Measurements from ENCODE around the gene SPTBN4. TPM values are rescaled to one million over a fixed set of nuclear protein-coding genes. Genes with fewer than 3 reads are reported as not detected.

Gene SPTBN4
- total RNA-seq, 5 donors from 2014 or later (not counting 1 experiment from before 2014, with no cell fraction given) = 0.37 to 1.2 (median 0.66) TPM

DNA sequence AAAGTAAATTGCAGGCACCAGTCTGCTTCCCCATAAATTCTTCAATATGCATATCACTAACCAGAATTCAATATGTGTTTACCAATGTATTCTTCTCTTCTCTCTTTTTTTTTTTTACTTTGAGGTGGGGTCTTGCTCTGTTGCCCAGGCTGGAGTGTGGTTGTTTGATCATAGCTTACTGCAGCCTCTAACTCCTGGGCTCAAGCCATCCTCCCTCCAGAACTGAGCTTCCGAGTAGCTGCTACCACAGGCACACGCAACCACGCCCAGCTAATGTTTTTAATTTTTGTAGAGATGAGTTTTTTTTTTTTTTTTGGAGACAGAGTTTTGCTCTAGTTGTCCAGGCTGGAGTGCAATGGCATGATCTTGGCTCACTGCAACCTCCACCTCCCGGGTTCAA lies 151.2 kb downstream of the SPTBN4 start:
- Mint-ChIP-seq H3K36me3 (peaks cover 19% of the 10 kb centered on the region), H3K4me3 (no peak overlapping the region), H3K4me1 (peaks cover 18 to 37% (median 24%) of the 10 kb centered on the region in 3 donors), H3K9me3 (no peaks in the 10 kb centered on the region), H3K27me3 (no peaks in the 10 kb centered on the region), H3K27ac (no peak overlapping the region)
- Histone ChIP-seq H3K4me1 (ENCODE audit: control insufficient read depth in 1 of 2, extremely low read depth in 1 of 2, insufficient read depth in 2 of 2, low read length in 2 of 2) (peaks cover 4 to 26% of the 10 kb centered on the region in 2 experiments), H3K4me3 (ENCODE audit: control insufficient read depth in 1 of 2, extremely low read depth in 1 of 2, low read length in 1 of 2) (no peak overlapping the region), H3K9me3 (no peaks in the 10 kb centered on the region), H3K27me3 (replicated peaks in 1 of 2; ENCODE audit: control insufficient read depth in 2 of 2, extremely low read depth in 1 of 2, insufficient read depth in 2 of 2, low read length in 1 of 2) (no peaks in the 10 kb centered on the region), H3K27ac (ENCODE audit: low read length) (no peak overlapping the region), H3K36me3 (ENCODE audit: control insufficient read depth in 2 of 2, extremely low read depth in 1 of 2, insufficient read depth in 1 of 2, low read length in 1 of 2) (peaks cover 5 to 29% of the 10 kb centered on the region in 2 donors)
- CTCF ChIA-PET = interaction anchor here (0.7 to 1.0 kb wide), 3 partner anchors 17 to 613 kb away, joined by 3 to 4 read pairs (median 4); no protein-coding TSS in a partner anchor
- DNase-seq (no peak), ATAC-seq (replicated peaks in 1 of 4) (no peak)
- POLR2A ChIA-PET = interaction anchor here in 1 of 2 donors (0.7 kb wide), 1 partner anchor 456 kb away, joined by 4 read pairs; no protein-coding TSS in a partner anchor
- WGBS (ENCODE audit: insufficient coverage) = no CpG with 5 or more reads among the region's 4 CpGs

DNA sequence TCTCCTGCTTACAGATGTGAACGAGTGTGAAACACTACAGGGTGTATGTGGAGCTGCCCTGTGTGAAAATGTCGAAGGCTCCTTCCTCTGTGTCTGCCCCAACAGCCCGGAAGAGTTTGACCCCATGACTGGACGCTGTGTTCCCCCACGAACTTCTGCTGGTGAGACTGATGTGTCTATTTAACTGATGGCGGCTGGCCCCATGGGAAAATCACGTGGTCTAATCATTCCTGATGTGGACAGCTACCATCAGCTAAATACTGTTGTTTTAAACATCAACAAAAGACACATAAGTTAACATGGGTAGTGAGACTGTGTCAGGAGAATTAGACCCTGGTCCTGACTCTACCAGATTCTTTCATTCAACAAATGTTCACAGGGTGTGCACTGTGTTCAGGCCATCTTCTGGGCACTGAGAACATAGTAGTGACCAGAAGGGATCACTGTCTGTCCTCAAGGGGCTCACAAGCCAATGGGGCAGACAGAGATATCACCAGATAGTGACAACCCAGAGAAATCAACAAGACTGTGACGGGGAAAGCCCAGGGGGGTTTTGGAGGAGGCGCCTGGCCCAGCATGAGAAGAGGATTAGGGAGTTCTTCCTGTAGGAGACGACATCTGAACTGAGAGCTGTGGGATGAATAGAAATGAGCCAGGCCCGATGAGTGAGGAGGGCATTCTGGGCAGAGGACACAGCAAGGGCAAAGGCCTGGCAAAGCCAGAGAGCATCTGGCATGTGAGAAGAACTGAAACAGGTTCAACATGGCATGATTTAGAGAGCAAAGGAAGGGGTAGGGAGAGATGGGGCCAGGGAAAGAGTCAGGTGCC lies 152.7 kb downstream of the SPTBN4 start:
- Mint-ChIP-seq H3K4me3 (no peak overlapping the region), H3K9me3 (no peaks in the 10 kb centered on the region), H3K27me3 (no peaks in the 10 kb centered on the region), H3K4me1 (peaks cover 11 to 21% (median 13%) of the 10 kb centered on the region in 3 donors), H3K27ac (no peak overlapping the region), H3K36me3 (peaks cover 26% of the 10 kb centered on the region)
- no peak overlapping the region for H3K27ac ChIP-seq (ENCODE audit: low read length)
- DNase-seq (no peak), ATAC-seq (replicated peaks in 1 of 4) (no peak)
- no peak overlapping the region for H3K4me3 ChIP-seq (ENCODE audit: control insufficient read depth in 1 of 2, extremely low read depth in 1 of 2, low read length in 1 of 2)
- ChIA-PET POLR2A (no interaction called here), CTCF (interaction anchor here (0.7 to 1.3 kb wide), 3 partner anchors 11 to 16 kb away, joined by 3 to 4 read pairs (median 4); no protein-coding TSS in a partner anchor)
- no peaks in the 10 kb centered on the region for H3K9me3 ChIP-seq
- WGBS (ENCODE audit: insufficient coverage) = 62% methylated on average over 6 of the region's 11 CpGs
- H3K27me3 ChIP-seq (replicated peaks in 1 of 2; ENCODE audit: control insufficient read depth in 2 of 2, extremely low read depth in 1 of 2, insufficient read depth in 2 of 2, low read length in 1 of 2) = no peaks in the 10 kb centered on the region
- peaks cover 10 to 35% of the 10 kb centered on the region in 2 donors for H3K36me3 ChIP-seq (ENCODE audit: control insufficient read depth in 2 of 2, extremely low read depth in 1 of 2, insufficient read depth in 1 of 2, low read length in 1 of 2)
- peaks cover 3 to 10% of the 10 kb centered on the region in 2 experiments for H3K4me1 ChIP-seq (ENCODE audit: control insufficient read depth in 1 of 2, extremely low read depth in 1 of 2, insufficient read depth in 2 of 2, low read length in 2 of 2)

DNA sequence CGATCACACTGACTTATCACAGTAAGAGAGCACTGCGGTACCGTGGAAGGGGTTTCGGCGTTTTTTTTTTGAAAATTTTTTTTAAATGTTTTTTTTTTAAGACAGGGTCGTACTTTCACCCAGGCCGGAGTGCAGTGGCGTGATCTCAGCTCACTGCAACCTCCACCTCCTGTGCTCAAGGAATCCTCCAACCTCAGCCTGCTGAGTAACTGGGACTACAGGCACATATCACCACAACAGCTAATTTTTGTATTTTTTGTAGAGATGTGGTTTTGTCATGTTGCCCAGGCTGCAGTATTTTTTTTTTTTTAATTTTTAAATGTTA lies 153.3 kb downstream of the SPTBN4 start:
- no peak overlapping the region for H3K27ac ChIP-seq (ENCODE audit: low read length)
- H3K27ac Mint-ChIP-seq = no peak overlapping the region
- no peak overlapping the region for H3K4me3 Mint-ChIP-seq
- WGBS (ENCODE audit: insufficient coverage) = 67% methylated on average over 1 of the region's 8 CpGs
- peaks cover 6 to 15% (median 7%) of the 10 kb centered on the region in 3 donors for H3K4me1 Mint-ChIP-seq
- POLR2A ChIA-PET = no interaction called here
- H3K36me3 Mint-ChIP-seq = peaks cover 30% of the 10 kb centered on the region
- DNase-seq (no peak), ATAC-seq (replicated peaks in 1 of 4) (no peak)
- no peak overlapping the region for H3K4me3 ChIP-seq (ENCODE audit: control insufficient read depth in 1 of 2, extremely low read depth in 1 of 2, low read length in 1 of 2)
- CTCF ChIA-PET = interaction anchor here (0.7 to 1.3 kb wide), 5 partner anchors 10 to 44 kb away, joined by 3 to 6 read pairs (median 4); no protein-coding TSS in a partner anchor
- no peaks in the 10 kb centered on the region for H3K27me3 Mint-ChIP-seq
- H3K36me3 ChIP-seq (ENCODE audit: control insufficient read depth in 2 of 2, extremely low read depth in 1 of 2, insufficient read depth in 1 of 2, low read length in 1 of 2) = peaks cover 10 to 40% of the 10 kb centered on the region in 2 donors
- H3K4me1 ChIP-seq (ENCODE audit: control insufficient read depth in 1 of 2, extremely low read depth in 1 of 2, insufficient read depth in 2 of 2, low read length in 2 of 2) = peaks cover 0 to 4% of the 10 kb centered on the region in 2 experiments
- no peaks in the 10 kb centered on the region for H3K9me3 Mint-ChIP-seq
- no peaks in the 10 kb centered on the region for H3K27me3 ChIP-seq (replicated peaks in 1 of 2; ENCODE audit: control insufficient read depth in 2 of 2, extremely low read depth in 1 of 2, insufficient read depth in 2 of 2, low read length in 1 of 2)
- H3K9me3 ChIP-seq = no peaks in the 10 kb centered on the region

DNA sequence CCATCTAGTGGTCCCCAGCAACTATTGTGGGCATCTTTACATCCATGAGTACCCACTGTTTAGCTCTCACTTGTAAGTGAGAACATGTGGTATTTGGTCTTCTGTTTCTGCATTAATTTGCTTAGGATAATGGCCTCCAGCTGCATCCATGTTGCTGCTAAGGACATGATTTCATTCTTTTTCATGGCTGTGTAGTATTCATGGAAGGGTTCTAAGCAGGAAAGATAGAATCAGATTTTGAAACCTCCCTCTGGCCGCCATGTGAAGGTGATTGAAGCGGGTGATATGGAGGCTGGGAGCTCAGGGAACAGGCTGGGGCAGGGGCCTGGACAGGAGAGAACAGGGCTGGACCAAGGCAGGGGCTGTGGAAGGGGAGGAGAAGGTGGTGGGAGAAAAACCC lies 154.5 kb downstream of the SPTBN4 start:
- no peaks in the 10 kb centered on the region for H3K9me3 Mint-ChIP-seq
- peaks cover 0 to 6% (median 3%) of the 10 kb centered on the region in 3 donors for H3K4me1 Mint-ChIP-seq
- no peak overlapping the region for H3K27ac ChIP-seq (ENCODE audit: low read length)
- CTCF ChIA-PET = interaction anchor here in 1 of 2 donors (1.3 kb wide), 1 partner anchor 17 kb away, joined by 4 read pairs; no protein-coding TSS in a partner anchor
- no peaks in the 10 kb centered on the region for H3K27me3 ChIP-seq (replicated peaks in 1 of 2; ENCODE audit: control insufficient read depth in 2 of 2, extremely low read depth in 1 of 2, insufficient read depth in 2 of 2, low read length in 1 of 2)
- H3K4me3 Mint-ChIP-seq = no peak overlapping the region
- ATAC-seq (replicated peaks in 1 of 4) (no peak), DNase-seq (no peak)
- H3K36me3 ChIP-seq (ENCODE audit: control insufficient read depth in 2 of 2, extremely low read depth in 1 of 2, insufficient read depth in 1 of 2, low read length in 1 of 2) = peaks cover 10 to 47% of the 10 kb centered on the region in 2 donors
- WGBS (ENCODE audit: insufficient coverage) = 69% methylated on average over 2 of the region's 2 CpGs
- no peaks in the 10 kb centered on the region for H3K9me3 ChIP-seq
- peaks cover 38% of the 10 kb centered on the region for H3K36me3 Mint-ChIP-seq
- POLR2A ChIA-PET = interaction anchor here in 1 of 2 donors (0.6 kb wide), 1 partner anchor 13 kb away, joined by 3 read pairs; no protein-coding TSS in a partner anchor
- H3K4me1 ChIP-seq (ENCODE audit: control insufficient read depth in 1 of 2, extremely low read depth in 1 of 2, insufficient read depth in 2 of 2, low read length in 2 of 2) = no peaks in the 10 kb centered on the region
- H3K4me3 ChIP-seq (ENCODE audit: control insufficient read depth in 1 of 2, extremely low read depth in 1 of 2, low read length in 1 of 2) = no peak overlapping the region
- no peaks in the 10 kb centered on the region for H3K27me3 Mint-ChIP-seq
- H3K27ac Mint-ChIP-seq = no peak overlapping the region

DNA sequence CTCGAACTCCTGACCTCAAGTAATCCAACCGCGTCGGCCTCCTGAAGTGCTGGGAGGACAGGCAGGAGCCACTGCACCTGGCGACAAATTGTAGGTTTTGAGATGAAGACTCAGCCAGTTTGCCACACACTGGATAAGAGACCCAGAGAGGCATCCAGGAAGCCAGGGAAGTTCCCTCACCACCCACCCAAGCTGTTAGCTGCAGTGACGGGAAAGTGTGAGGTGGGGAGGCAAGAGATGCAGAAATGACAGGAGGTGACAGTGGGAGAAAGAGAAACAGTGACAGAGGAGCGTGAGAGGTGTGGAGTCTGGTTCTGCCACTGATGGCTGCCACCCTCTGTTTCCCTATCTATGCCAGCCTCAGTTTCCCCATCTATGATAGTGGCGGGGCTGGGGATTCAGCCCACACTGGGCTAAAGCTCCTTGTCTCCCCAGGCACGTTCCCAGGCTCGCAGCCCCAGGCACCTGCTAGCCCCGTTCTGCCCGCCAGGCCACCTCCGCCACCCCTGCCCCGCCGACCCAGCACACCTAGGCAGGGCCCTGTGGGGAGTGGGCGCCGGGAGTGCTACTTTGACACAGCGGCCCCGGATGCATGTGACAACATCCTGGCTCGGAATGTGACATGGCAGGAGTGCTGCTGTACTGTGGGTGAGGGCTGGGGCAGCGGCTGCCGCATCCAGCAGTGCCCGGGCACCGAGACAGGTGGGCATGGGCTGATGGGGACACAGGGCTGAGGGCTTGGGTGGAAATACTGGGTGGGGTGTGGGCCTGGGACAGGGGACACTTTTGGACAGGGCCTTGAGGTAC lies 155.4 kb downstream of the SPTBN4 start:
- Histone ChIP-seq H3K4me3 (ENCODE audit: control insufficient read depth in 1 of 2, extremely low read depth in 1 of 2, low read length in 1 of 2) (no peak overlapping the region), H3K27ac (ENCODE audit: low read length) (no peak overlapping the region), H3K36me3 (ENCODE audit: control insufficient read depth in 2 of 2, extremely low read depth in 1 of 2, insufficient read depth in 1 of 2, low read length in 1 of 2) (peaks cover 10 to 53% of the 10 kb centered on the region in 2 donors), H3K4me1 (ENCODE audit: control insufficient read depth in 1 of 2, extremely low read depth in 1 of 2, insufficient read depth in 2 of 2, low read length in 2 of 2) (no peaks in the 10 kb centered on the region), H3K9me3 (no peaks in the 10 kb centered on the region), H3K27me3 (replicated peaks in 1 of 2; ENCODE audit: control insufficient read depth in 2 of 2, extremely low read depth in 1 of 2, insufficient read depth in 2 of 2, low read length in 1 of 2) (no peaks in the 10 kb centered on the region)
- Mint-ChIP-seq H3K4me1 (peaks cover 0 to 6% (median 1%) of the 10 kb centered on the region in 3 donors), H3K27me3 (no peaks in the 10 kb centered on the region), H3K36me3 (peaks cover 38% of the 10 kb centered on the region), H3K9me3 (no peaks in the 10 kb centered on the region), H3K27ac (no peak overlapping the region), H3K4me3 (no peak overlapping the region)
- ATAC-seq (replicated peaks in 1 of 4) (no peak), DNase-seq (no peak)
- ChIA-PET POLR2A (no interaction called here), CTCF (no interaction called here)
- 91% methylated on average over 21 of the region's 24 CpGs for WGBS (ENCODE audit: insufficient coverage)

DNA sequence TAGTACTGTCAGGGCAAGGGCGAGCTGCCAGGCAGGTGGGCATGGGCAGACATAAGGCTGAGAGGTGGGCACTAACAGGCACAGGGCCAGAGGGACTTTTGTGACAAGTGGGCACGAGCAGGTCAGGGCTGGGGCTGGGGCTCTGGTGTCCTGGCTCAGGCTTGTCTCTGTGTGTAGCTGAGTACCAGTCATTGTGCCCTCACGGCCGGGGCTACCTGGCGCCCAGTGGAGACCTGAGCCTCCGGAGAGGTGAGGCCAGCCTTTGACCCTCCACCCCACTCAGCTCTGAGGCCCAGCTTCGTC lies 155.9 kb downstream of the SPTBN4 start:
- no peaks in the 10 kb centered on the region for H3K27me3 ChIP-seq (replicated peaks in 1 of 2; ENCODE audit: control insufficient read depth in 2 of 2, extremely low read depth in 1 of 2, insufficient read depth in 2 of 2, low read length in 1 of 2)
- CTCF ChIA-PET = no interaction called here
- H3K9me3 Mint-ChIP-seq = no peaks in the 10 kb centered on the region
- no peaks in the 10 kb centered on the region for H3K9me3 ChIP-seq
- peaks cover 10 to 53% of the 10 kb centered on the region in 2 donors for H3K36me3 ChIP-seq (ENCODE audit: control insufficient read depth in 2 of 2, extremely low read depth in 1 of 2, insufficient read depth in 1 of 2, low read length in 1 of 2)
- DNase-seq (no peak), ATAC-seq (replicated peaks in 1 of 4) (peak in 1 of 4 experiments; percentile 12)
- H3K27me3 Mint-ChIP-seq = no peaks in the 10 kb centered on the region
- H3K27ac Mint-ChIP-seq = no peak overlapping the region
- peaks cover 41% of the 10 kb centered on the region for H3K36me3 Mint-ChIP-seq
- POLR2A ChIA-PET = no interaction called here
- H3K4me3 Mint-ChIP-seq = no peak overlapping the region
- no peak overlapping the region for H3K27ac ChIP-seq (ENCODE audit: low read length)
- H3K4me1 Mint-ChIP-seq = peaks cover 0 to 6% (median 1%) of the 10 kb centered on the region in 3 donors
- no peak overlapping the region for H3K4me3 ChIP-seq (ENCODE audit: control insufficient read depth in 1 of 2, extremely low read depth in 1 of 2, low read length in 1 of 2)
- WGBS (ENCODE audit: insufficient coverage) = 98% methylated on average over 5 of the region's 7 CpGs
- H3K4me1 ChIP-seq (ENCODE audit: control insufficient read depth in 1 of 2, extremely low read depth in 1 of 2, insufficient read depth in 2 of 2, low read length in 2 of 2) = no peaks in the 10 kb centered on the region

Measured in T-cell (primary cell).